WTC11 (cell line): ENCODE data around the gene ZNF175.

Experiments
- ATF3 ChIP-seq: sonication (generic); formaldehyde crosslinking; conservative IDR thresholded peaks from 2 replicates; pipeline ENCODE4 v1.8.1; 2022; ENCODE audit warnings: mild to moderate bottlenecking, missing genetic modification reagents
- CREB1 ChIP-seq: sonication (generic); formaldehyde crosslinking; IDR thresholded peaks from 2 replicates; pipeline ENCODE4 v1.8.0; 2023; ENCODE audit warnings: mild to moderate bottlenecking, missing genetic modification reagents
- CTCF ChIP-seq: fragments of 200-600 bp; IDR thresholded peaks from 2 replicates; pipeline ENCODE4 v1.8.0; 2022; ENCODE audit warnings: antibody characterized with exemption
- EMX1 ChIP-seq: fragments of 250-450 bp; sonication (Bioruptor Pico); IDR thresholded peaks from 2 replicates; pipeline ENCODE4 v1.8.0; 2021; ENCODE audit warnings: mild to moderate bottlenecking
- ESRRA ChIP-seq: sonication (generic); formaldehyde crosslinking; IDR thresholded peaks from 2 replicates; pipeline ENCODE4 v1.8.1; 2022; ENCODE audit warnings: mild to moderate bottlenecking, missing genetic modification reagents, borderline replicate concordance
- FOXK1 ChIP-seq: sonication (generic); formaldehyde crosslinking; IDR thresholded peaks from 2 replicates; pipeline ENCODE4 v1.8.0; 2022; ENCODE audit warnings: mild to moderate bottlenecking, moderate library complexity, missing genetic modification reagents
- MLX ChIP-seq: sonication (generic); formaldehyde crosslinking; IDR thresholded peaks from 2 replicates; pipeline ENCODE4 v1.8.1; 2023; ENCODE audit warnings: mild to moderate bottlenecking, missing genetic modification reagents, moderate library complexity
- NR1H2 ChIP-seq: sonication (generic); formaldehyde crosslinking; IDR thresholded peaks from 2 replicates; pipeline ENCODE4 v1.9.0; 2021; ENCODE audit warnings: mild to moderate bottlenecking, moderate library complexity, missing genetic modification reagents
- NR2C2 ChIP-seq: sonication (generic); formaldehyde crosslinking; IDR thresholded peaks from 2 replicates; pipeline ENCODE4 v1.8.0; 2022; ENCODE audit warnings: mild to moderate bottlenecking, missing genetic modification reagents
- SP1 ChIP-seq: sonication (generic); formaldehyde crosslinking; conservative IDR thresholded peaks from 2 replicates; pipeline ENCODE4 v1.8.1; 2022; ENCODE audit warnings: missing genetic modification reagents
- TCF7 ChIP-seq: sonication (generic); formaldehyde crosslinking; IDR thresholded peaks from 2 replicates; pipeline ENCODE4 v1.8.0; 2022; ENCODE audit warnings: mild to moderate bottlenecking, low read depth, missing genetic modification reagents, moderate library complexity
- TP53 ChIP-seq: sonication (generic); formaldehyde crosslinking; IDR thresholded peaks from 2 replicates; pipeline ENCODE4 v1.8.1; 2023; ENCODE audit warnings: mild to moderate bottlenecking, missing genetic modification reagents
- USF2 ChIP-seq: sonication (generic); formaldehyde crosslinking; IDR thresholded peaks from 2 replicates; pipeline ENCODE4 v1.8.1; 2023; ENCODE audit warnings: mild to moderate bottlenecking, missing genetic modification reagents, moderate library complexity
- ZNF425 ChIP-seq: fragments of 250-450 bp; sonication (Bioruptor Pico); conservative IDR thresholded peaks from 2 replicates; pipeline ENCODE4 v1.9.0; 2021; ENCODE audit warnings: mild to moderate bottlenecking

- TF ChIP-seq NR1H2 (CRISPR knock-in tag) (no peak), CTCF (no peak), ATF3 (no peak), FOXK1 (CRISPR knock-in tag) (no peak), MLX (CRISPR knock-in tag) (no peak), ESRRA (no peak), EMX1 (CRISPR knock-in tag) (no peak), TCF7 (CRISPR knock-in tag) (no peak), SP1 (CRISPR knock-in tag) (no peak), USF2 (no peak), CREB1 (CRISPR knock-in tag) (no peak), ZNF425 (CRISPR knock-in tag) (no peak), NR2C2 (no peak), TP53 (CRISPR knock-in tag) (no peak)
Measured at GRCh38 chr19:51615991-51616390, 44.9 kb downstream of the ZNF175 start.
